HEK293 (cell line): Measurements from ENCODE around the gene IGSF11.

Source experiments
- CTCF ChIA-PET: fragments of 350-600 bp; formaldehyde crosslinking; extraction: SDS; loops from one replicate; lab custom pipeline; 2021; ENCODE audit warnings: antibody characterized with exemption; lab: Yijun Ruan, JAX
- POLR2A ChIA-PET: fragments of 300-600 bp; formaldehyde crosslinking; extraction: SDS; loops from one replicate; lab custom pipeline; 2020; ENCODE audit warnings: antibody characterized with exemption, inconsistent platforms; lab: Yijun Ruan, JAX
- H3K27ac ChIP-seq: fragments of 200-500 bp; sonication (Bioruptor generic); 2 replicates; pipeline ENCODE4 v1.5.1; 2014; ENCODE audit warnings: low read depth, low read length, control low read depth, inconsistent platforms; ENCODE audit errors: extremely low read depth
- H3K36me3 ChIP-seq, 2 experiments: fragments of 200-500 bp in 1 of 2; sonication (Bioruptor generic) in 1 of 2; 1 replicate in 1 of 2; 2 replicates in 1 of 2; pipeline ENCODE4 v1.5.1; 2014 to 2017; ENCODE audit warnings: inconsistent platforms in 2 of 2, low read length in 2 of 2; ENCODE audit not compliant: control insufficient read depth in 2 of 2, insufficient read depth in 1 of 2
- H3K4me1 ChIP-seq: fragments of 200-500 bp; sonication (Bioruptor generic); 2 replicates; pipeline ENCODE4 v1.5.1; 2014; ENCODE audit warnings: mild to moderate bottlenecking, low read length, inconsistent platforms; ENCODE audit not compliant: control insufficient read depth, insufficient read depth
- H3K4me3 ChIP-seq: 2 replicates; pipeline ENCODE4 v1.5.1; 2011; ENCODE audit warnings: low read depth, mild to moderate bottlenecking, control low read depth, low read length, moderate library complexity
- H3K9me3 ChIP-seq: fragments of 200-500 bp; sonication (Bioruptor generic); 2 replicates; pipeline ENCODE4 v1.5.1; 2014; ENCODE audit warnings: low read depth, low read length, inconsistent platforms; ENCODE audit not compliant: control insufficient read depth, insufficient read depth
- BCL11B ChIP-seq: fragments of 450-650 bp; formaldehyde crosslinking; IDR thresholded peaks from 2 replicates; pipeline ENCODE4 v1.5.1; 2016; ENCODE audit warnings: low read depth, missing biosample characterization, missing genetic modification characterization
- WT1 ChIP-seq: fragments of 450-650 bp; formaldehyde crosslinking; IDR thresholded peaks from 2 replicates; pipeline ENCODE4 v1.5.1; 2016; ENCODE audit warnings: missing biosample characterization, missing genetic modification characterization
- YY2 ChIP-seq: fragments of 450-650 bp; formaldehyde crosslinking; IDR thresholded peaks from 2 replicates; pipeline ENCODE4 v1.5.1; 2016; ENCODE audit warnings: missing biosample characterization, missing genetic modification characterization
- ZNF138 ChIP-seq: fragments of 450-650 bp; formaldehyde crosslinking; IDR thresholded peaks from 2 replicates; pipeline ENCODE4 v1.5.1; 2016; ENCODE audit warnings: missing biosample characterization, missing genetic modification characterization, borderline replicate concordance
- ZNF157 ChIP-seq: fragments of 450-650 bp; formaldehyde crosslinking; IDR thresholded peaks from 2 replicates; pipeline ENCODE4 v1.5.1; 2016; ENCODE audit warnings: missing biosample characterization, missing genetic modification characterization
- ZNF302 ChIP-seq: fragments of 450-650 bp; formaldehyde crosslinking; IDR thresholded peaks from 2 replicates; pipeline ENCODE4 v1.5.1; 2016; ENCODE audit warnings: missing biosample characterization, missing genetic modification characterization, low read depth
- ZNF426 ChIP-seq: fragments of 450-650 bp; formaldehyde crosslinking; IDR thresholded peaks from 2 replicates; pipeline ENCODE4 v1.5.1; 2017; ENCODE audit warnings: missing biosample characterization, missing genetic modification characterization, mild to moderate bottlenecking, inconsistent platforms, moderate library complexity
- ZNF433 ChIP-seq: fragments of 450-650 bp; formaldehyde crosslinking; IDR thresholded peaks from 2 replicates; pipeline ENCODE4 v1.5.1; 2016; ENCODE audit warnings: missing biosample characterization, missing genetic modification characterization, low read depth
- ZNF48 ChIP-seq: fragments of 450-650 bp; formaldehyde crosslinking; IDR thresholded peaks from 2 replicates; pipeline ENCODE4 v1.5.1; 2016; ENCODE audit warnings: missing biosample characterization, missing genetic modification characterization
- ZNF510 ChIP-seq: fragments of 450-650 bp; formaldehyde crosslinking; IDR thresholded peaks from 2 replicates; pipeline ENCODE4 v1.5.1; 2018; ENCODE audit warnings: mild to moderate bottlenecking, missing genetic modification characterization, missing biosample characterization; ENCODE audit not compliant: insufficient replicate concordance
- TF ChIP-seq, protein P1 (sequence below): fragments of 450-650 bp; formaldehyde crosslinking; IDR thresholded peaks from 2 replicates; pipeline ENCODE4 v1.5.1; 2016; ENCODE audit warnings: missing biosample characterization, missing genetic modification characterization, borderline replicate concordance
- TF ChIP-seq, protein P2 (sequence below): fragments of 450-650 bp; formaldehyde crosslinking; IDR thresholded peaks from 2 replicates; pipeline ENCODE4 v1.5.1; 2016; ENCODE audit warnings: missing biosample characterization, missing genetic modification characterization
- TF ChIP-seq, protein P3 (sequence below): fragments of 450-650 bp; formaldehyde crosslinking; IDR thresholded peaks from 2 replicates; pipeline ENCODE4 v1.5.1; 2016; ENCODE audit warnings: missing biosample characterization, missing genetic modification characterization
- TF ChIP-seq, protein P4 (sequence below): fragments of 450-650 bp; formaldehyde crosslinking; IDR thresholded peaks from 2 replicates; pipeline ENCODE4 v1.5.1; 2016; ENCODE audit warnings: missing biosample characterization, missing genetic modification characterization
- TF ChIP-seq, protein P5 (sequence below): fragments of 450-650 bp; formaldehyde crosslinking; IDR thresholded peaks from 2 replicates; pipeline ENCODE4 v1.5.1; 2017; ENCODE audit warnings: missing biosample characterization, missing genetic modification characterization
- TF ChIP-seq, protein P6 (sequence below): fragments of 450-650 bp; formaldehyde crosslinking; IDR thresholded peaks from 2 replicates; pipeline ENCODE4 v1.5.0; 2017; ENCODE audit warnings: missing biosample characterization, missing genetic modification characterization, borderline replicate concordance
- TF ChIP-seq, protein P7 (sequence below): fragments of 450-650 bp; formaldehyde crosslinking; IDR thresholded peaks from 2 replicates; pipeline ENCODE4 v1.5.1; 2016; ENCODE audit warnings: missing biosample characterization, missing genetic modification characterization

IGSF11 gene

DNA sequence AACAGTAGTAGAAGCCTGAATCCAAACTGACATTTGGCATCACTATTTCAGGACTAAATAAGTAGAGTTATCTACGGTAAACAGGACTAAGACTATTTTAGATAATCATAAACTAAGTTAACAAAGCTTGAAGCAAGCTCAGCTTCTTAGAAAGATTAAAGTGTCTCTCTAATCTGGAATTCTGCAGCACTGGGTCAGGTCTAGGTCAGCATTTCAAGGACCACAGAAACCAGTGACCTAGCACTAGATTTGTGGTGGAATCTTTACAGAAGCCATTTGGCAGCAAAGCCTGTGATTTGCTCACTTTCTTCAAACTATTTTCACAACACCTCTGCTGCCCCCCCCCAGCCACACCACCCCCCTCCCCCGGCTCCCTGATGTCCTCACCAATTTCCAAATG lies 37.5 kb downstream of the IGSF11 start (continued):
- TF ChIP-seq, protein P1, sequence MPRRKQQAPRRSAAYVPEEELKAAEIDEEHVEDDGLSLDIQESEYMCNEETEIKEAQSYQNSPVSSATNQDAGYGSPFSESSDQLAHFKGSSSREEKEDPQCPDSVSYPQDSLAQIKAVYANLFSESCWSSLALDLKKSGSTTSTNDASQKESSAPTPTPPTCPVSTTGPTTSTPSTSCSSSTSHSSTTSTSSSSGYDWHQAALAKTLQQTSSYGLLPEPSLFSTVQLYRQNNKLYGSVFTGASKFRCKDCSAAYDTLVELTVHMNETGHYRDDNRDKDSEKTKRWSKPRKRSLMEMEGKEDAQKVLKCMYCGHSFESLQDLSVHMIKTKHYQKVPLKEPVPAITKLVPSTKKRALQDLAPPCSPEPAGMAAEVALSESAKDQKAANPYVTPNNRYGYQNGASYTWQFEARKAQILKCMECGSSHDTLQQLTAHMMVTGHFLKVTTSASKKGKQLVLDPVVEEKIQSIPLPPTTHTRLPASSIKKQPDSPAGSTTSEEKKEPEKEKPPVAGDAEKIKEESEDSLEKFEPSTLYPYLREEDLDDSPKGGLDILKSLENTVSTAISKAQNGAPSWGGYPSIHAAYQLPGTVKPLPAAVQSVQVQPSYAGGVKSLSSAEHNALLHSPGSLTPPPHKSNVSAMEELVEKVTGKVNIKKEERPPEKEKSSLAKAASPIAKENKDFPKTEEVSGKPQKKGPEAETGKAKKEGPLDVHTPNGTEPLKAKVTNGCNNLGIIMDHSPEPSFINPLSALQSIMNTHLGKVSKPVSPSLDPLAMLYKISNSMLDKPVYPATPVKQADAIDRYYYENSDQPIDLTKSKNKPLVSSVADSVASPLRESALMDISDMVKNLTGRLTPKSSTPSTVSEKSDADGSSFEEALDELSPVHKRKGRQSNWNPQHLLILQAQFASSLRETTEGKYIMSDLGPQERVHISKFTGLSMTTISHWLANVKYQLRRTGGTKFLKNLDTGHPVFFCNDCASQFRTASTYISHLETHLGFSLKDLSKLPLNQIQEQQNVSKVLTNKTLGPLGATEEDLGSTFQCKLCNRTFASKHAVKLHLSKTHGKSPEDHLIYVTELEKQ (tag by site-specific recombination): no peak
- TF ChIP-seq ZNF433 (tag by site-specific recombination) (no peak), ZNF426 (tag by site-specific recombination) (no peak), YY2 (tag by site-specific recombination) (no peak), ZNF302 (tag by site-specific recombination) (no peak), ZNF157 (tag by site-specific recombination) (no peak)
- TF ChIP-seq, protein P2, sequence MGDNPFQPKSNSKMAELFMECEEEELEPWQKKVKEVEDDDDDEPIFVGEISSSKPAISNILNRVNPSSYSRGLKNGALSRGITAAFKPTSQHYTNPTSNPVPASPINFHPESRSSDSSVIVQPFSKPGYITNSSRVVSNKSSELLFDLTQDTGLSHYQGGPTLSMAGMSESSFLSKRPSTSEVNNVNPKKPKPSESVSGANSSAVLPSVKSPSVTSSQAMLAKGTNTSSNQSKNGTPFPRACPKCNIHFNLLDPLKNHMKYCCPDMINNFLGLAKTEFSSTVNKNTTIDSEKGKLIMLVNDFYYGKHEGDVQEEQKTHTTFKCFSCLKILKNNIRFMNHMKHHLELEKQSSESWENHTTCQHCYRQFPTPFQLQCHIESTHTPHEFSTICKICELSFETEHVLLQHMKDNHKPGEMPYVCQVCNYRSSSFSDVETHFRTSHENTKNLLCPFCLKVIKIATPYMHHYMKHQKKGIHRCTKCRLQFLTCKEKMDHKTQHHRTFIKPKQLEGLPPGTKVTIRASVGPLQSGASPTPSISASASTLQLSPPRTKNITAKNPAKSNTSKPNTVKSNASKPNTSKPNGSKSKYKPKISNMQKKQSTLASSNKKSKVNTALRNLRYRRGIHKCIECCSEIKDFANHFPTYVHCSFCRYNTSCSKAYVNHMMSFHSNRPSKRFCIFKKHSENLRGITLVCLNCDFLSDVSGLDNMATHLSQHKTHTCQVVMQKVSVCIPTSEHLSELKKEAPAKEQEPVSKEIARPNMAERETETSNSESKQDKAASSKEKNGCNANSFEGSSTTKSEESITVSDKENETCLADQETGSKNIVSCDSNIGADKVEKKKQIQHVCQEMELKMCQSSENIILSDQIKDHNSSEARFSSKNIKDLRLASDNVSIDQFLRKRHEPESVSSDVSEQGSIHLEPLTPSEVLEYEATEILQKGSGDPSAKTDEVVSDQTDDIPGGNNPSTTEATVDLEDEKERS (tag by site-specific recombination): no peak

DNA sequence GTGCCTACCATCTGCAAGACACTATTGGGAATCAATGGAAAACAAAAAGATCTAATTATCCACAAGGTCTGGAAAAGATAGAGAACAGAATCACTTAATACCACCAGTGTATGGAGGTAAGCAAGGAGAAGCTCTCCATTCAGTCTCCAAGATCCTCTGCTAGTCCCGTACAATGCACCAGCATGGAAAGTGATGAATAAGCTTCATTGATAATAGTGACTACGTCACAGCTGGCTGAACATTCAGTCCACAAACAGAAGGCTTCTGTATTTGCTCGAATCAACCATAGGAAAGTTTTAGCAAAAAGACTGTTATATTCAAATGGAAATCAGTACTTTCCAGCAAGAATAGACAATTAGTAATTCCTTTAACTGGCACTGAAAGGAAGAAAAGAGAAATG lies 42.9 kb downstream of the IGSF11 start:
- POLR2A ChIA-PET: no interaction called here
- CTCF ChIA-PET: no interaction called here
- Histone ChIP-seq H3K4me1 (no peaks in the 10 kb centered on the region), H3K27ac (no peak overlapping the region), H3K4me3 (no peak overlapping the region), H3K36me3 (no peaks in the 10 kb centered on the region), H3K9me3 (no peaks in the 10 kb centered on the region)
- TF ChIP-seq, protein P3, sequence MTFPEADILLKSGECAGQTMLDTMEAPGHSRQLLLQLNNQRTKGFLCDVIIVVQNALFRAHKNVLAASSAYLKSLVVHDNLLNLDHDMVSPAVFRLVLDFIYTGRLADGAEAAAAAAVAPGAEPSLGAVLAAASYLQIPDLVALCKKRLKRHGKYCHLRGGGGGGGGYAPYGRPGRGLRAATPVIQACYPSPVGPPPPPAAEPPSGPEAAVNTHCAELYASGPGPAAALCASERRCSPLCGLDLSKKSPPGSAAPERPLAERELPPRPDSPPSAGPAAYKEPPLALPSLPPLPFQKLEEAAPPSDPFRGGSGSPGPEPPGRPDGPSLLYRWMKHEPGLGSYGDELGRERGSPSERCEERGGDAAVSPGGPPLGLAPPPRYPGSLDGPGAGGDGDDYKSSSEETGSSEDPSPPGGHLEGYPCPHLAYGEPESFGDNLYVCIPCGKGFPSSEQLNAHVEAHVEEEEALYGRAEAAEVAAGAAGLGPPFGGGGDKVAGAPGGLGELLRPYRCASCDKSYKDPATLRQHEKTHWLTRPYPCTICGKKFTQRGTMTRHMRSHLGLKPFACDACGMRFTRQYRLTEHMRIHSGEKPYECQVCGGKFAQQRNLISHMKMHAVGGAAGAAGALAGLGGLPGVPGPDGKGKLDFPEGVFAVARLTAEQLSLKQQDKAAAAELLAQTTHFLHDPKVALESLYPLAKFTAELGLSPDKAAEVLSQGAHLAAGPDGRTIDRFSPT (tag by site-specific recombination): no peak
- TF ChIP-seq YY2 (tag by site-specific recombination): no peak
- no peak for TF ChIP-seq BCL11B (tag by site-specific recombination)
- TF ChIP-seq, protein P4, sequence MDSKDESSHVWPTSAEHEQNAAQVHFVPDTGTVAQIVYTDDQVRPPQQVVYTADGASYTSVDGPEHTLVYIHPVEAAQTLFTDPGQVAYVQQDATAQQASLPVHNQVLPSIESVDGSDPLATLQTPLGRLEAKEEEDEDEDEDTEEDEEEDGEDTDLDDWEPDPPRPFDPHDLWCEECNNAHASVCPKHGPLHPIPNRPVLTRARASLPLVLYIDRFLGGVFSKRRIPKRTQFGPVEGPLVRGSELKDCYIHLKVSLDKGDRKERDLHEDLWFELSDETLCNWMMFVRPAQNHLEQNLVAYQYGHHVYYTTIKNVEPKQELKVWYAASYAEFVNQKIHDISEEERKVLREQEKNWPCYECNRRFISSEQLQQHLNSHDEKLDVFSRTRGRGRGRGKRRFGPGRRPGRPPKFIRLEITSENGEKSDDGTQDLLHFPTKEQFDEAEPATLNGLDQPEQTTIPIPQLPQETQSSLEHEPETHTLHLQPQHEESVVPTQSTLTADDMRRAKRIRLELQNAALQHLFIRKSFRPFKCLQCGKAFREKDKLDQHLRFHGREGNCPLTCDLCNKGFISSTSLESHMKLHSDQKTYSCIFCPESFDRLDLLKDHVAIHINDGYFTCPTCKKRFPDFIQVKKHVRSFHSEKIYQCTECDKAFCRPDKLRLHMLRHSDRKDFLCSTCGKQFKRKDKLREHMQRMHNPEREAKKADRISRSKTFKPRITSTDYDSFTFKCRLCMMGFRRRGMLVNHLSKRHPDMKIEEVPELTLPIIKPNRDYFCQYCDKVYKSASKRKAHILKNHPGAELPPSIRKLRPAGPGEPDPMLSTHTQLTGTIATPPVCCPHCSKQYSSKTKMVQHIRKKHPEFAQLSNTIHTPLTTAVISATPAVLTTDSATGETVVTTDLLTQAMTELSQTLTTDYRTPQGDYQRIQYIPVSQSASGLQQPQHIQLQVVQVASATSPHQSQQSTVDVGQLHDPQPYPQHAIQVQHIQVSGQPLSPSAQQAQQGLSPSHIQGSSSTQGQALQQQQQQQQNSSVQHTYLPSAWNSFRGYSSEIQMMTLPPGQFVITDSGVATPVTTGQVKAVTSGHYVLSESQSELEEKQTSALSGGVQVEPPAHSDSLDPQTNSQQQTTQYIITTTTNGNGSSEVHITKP (tag by site-specific recombination): no peak
- TF ChIP-seq, protein P5, sequence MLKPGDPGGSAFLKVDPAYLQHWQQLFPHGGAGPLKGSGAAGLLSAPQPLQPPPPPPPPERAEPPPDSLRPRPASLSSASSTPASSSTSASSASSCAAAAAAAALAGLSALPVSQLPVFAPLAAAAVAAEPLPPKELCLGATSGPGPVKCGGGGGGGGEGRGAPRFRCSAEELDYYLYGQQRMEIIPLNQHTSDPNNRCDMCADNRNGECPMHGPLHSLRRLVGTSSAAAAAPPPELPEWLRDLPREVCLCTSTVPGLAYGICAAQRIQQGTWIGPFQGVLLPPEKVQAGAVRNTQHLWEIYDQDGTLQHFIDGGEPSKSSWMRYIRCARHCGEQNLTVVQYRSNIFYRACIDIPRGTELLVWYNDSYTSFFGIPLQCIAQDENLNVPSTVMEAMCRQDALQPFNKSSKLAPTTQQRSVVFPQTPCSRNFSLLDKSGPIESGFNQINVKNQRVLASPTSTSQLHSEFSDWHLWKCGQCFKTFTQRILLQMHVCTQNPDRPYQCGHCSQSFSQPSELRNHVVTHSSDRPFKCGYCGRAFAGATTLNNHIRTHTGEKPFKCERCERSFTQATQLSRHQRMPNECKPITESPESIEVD: no peak
- TF ChIP-seq, protein P6, sequence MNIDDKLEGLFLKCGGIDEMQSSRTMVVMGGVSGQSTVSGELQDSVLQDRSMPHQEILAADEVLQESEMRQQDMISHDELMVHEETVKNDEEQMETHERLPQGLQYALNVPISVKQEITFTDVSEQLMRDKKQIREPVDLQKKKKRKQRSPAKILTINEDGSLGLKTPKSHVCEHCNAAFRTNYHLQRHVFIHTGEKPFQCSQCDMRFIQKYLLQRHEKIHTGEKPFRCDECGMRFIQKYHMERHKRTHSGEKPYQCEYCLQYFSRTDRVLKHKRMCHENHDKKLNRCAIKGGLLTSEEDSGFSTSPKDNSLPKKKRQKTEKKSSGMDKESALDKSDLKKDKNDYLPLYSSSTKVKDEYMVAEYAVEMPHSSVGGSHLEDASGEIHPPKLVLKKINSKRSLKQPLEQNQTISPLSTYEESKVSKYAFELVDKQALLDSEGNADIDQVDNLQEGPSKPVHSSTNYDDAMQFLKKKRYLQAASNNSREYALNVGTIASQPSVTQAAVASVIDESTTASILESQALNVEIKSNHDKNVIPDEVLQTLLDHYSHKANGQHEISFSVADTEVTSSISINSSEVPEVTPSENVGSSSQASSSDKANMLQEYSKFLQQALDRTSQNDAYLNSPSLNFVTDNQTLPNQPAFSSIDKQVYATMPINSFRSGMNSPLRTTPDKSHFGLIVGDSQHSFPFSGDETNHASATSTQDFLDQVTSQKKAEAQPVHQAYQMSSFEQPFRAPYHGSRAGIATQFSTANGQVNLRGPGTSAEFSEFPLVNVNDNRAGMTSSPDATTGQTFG (tag by site-specific recombination): no peak
- TF ChIP-seq, protein P7, sequence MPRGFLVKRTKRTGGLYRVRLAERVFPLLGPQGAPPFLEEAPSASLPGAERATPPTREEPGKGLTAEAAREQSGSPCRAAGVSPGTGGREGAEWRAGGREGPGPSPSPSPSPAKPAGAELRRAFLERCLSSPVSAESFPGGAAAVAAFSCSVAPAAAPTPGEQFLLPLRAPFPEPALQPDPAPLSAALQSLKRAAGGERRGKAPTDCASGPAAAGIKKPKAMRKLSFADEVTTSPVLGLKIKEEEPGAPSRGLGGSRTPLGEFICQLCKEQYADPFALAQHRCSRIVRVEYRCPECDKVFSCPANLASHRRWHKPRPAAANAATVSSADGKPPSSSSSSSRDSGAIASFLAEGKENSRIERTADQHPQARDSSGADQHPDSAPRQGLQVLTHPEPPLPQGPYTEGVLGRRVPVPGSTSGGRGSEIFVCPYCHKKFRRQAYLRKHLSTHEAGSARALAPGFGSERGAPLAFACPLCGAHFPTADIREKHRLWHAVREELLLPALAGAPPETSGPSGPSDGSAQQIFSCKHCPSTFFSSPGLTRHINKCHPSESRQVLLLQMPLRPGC (tag by site-specific recombination): no peak
- no peak for TF ChIP-seq ZNF138 (tag by site-specific recombination)
- no peak for TF ChIP-seq WT1 (tag by site-specific recombination)
- no peak for TF ChIP-seq ZNF48 (tag by site-specific recombination)
- no peak for TF ChIP-seq ZNF510
